ENCODE data around the gene REM2. TPM values are rescaled to one million over a fixed set of nuclear protein-coding genes. Genes with fewer than 3 reads are reported as not detected.
A peak's percentile ranks its signal among the peaks of the same experiment; 100 is the strongest.

REM2 gene
- total RNA-seq, 1 experiment from 2014 or later: 0.26 TPM

GRCh38 chr14:22888662-22889061 lies 5.6 kb downstream of the REM2 start:
- intact Hi-C loops (cut with micrococcal nuclease): no loop called here
- no TSS peak for BruUV-seq (replicated peaks)
- no peaks in the 10 kb centered on the region for H3K9me3 Mint-ChIP-seq (ENCODE audit: unreplicated experiment)

GRCh38 chr14:22890416-22890815 lies 7.4 kb downstream of the REM2 start:
- H3K36me3 Mint-ChIP-seq (ENCODE audit: insufficient read depth, unreplicated experiment): peaks cover 6% of the 10 kb centered on the region
- no peaks in the 10 kb centered on the region for H3K9me3 Mint-ChIP-seq (ENCODE audit: unreplicated experiment)
- peaks cover 18% of the 10 kb centered on the region for H3K4me1 Mint-ChIP-seq (ENCODE audit: insufficient read depth, unreplicated experiment)
- peak overlapping the region; percentile 29 for H3K27ac Mint-ChIP-seq (ENCODE audit: low read depth, unreplicated experiment)
- DNase-seq (ENCODE audit: unreplicated experiment): no peak
- TF ChIP-seq CTCF (IDR thresholded peaks at IDR 0.05; ENCODE audit: unreplicated experiment): no peak
- ChIA-PET POLR2A (interaction anchor here (0.6 to 10.8 kb wide), 9 partner anchors 9 to 271 kb away, joined by 3 to 116 read pairs (median 5); partner anchors contain the start of genes LRP10, OXA1L and RBM23), CTCF (interaction anchor here (0.6 to 9.9 kb wide), 10 partner anchors 11 to 334 kb away, joined by 4 to 100 read pairs (median 6); partner anchors contain the start of gene LRP10)
- intact Hi-C loops (cut with micrococcal nuclease): no loop called here
- H3K4me3 Mint-ChIP-seq (ENCODE audit: unreplicated experiment): peak overlapping the region; percentile 2
- no TSS peak for BruUV-seq (replicated peaks)
- no peaks in the 10 kb centered on the region for H3K27me3 Mint-ChIP-seq (ENCODE audit: insufficient read depth, unreplicated experiment)

More at GRCh38 chr14:22888662-22889061, 5.6 kb downstream of the REM2 start:
- POLR2A ChIA-PET: interaction anchor here (0.9 to 10.8 kb wide), 7 partner anchors 9 to 51 kb away, joined by 3 to 116 read pairs (median 8); partner anchors contain the start of genes LRP10 and RBM23
- peaks cover 6% of the 10 kb centered on the region for H3K36me3 Mint-ChIP-seq (ENCODE audit: insufficient read depth, unreplicated experiment)
- CTCF ChIA-PET: interaction anchor here (0.6 to 9.9 kb wide), 19 partner anchors 8 to 332 kb away, joined by 3 to 100 read pairs (median 4); partner anchors contain the start of genes HAUS4, LRP10 and PRMT5
- no peaks in the 10 kb centered on the region for H3K27me3 Mint-ChIP-seq (ENCODE audit: insufficient read depth, unreplicated experiment)
- peak overlapping the region; percentile 31 for H3K27ac Mint-ChIP-seq (ENCODE audit: low read depth, unreplicated experiment)
- TF ChIP-seq CTCF (IDR thresholded peaks at IDR 0.05; ENCODE audit: unreplicated experiment): no peak
- H3K4me1 Mint-ChIP-seq (ENCODE audit: insufficient read depth, unreplicated experiment): peaks cover 18% of the 10 kb centered on the region
- no peak for DNase-seq (ENCODE audit: unreplicated experiment)
- H3K4me3 Mint-ChIP-seq (ENCODE audit: unreplicated experiment): no peak overlapping the region

DNA sequence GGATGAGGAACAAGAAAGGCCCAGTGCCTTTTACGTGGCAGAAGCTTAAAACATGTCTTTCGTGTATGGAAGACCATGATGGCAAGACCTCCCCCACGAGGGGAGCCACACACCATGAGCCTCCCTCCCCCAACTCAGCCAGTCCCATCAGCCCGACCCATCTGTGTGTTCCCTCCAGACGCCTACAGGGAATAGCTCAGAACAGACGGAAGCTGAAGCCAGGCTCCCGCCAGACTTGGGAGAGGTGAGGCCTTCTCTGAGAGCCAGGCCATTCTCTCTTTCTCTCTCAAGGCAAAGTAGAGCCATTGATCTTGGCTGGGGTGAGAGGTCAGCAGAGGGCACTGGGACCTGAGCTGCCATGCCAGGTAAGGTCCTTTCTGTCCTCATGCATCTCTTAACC lies 9.5 kb downstream of the REM2 start:
- Mint-ChIP-seq H3K4me3 (ENCODE audit: unreplicated experiment) (no peak overlapping the region), H3K4me1 (ENCODE audit: insufficient read depth, unreplicated experiment) (peaks cover 12% of the 10 kb centered on the region), H3K27ac (ENCODE audit: low read depth, unreplicated experiment) (no peak overlapping the region), H3K27me3 (ENCODE audit: insufficient read depth, unreplicated experiment) (no peaks in the 10 kb centered on the region), H3K36me3 (ENCODE audit: insufficient read depth, unreplicated experiment) (peaks cover 6% of the 10 kb centered on the region), H3K9me3 (ENCODE audit: unreplicated experiment) (no peaks in the 10 kb centered on the region)
- ChIA-PET CTCF (interaction anchor here (0.7 to 9.9 kb wide), 3 partner anchors 9 to 59 kb away, joined by 3 to 100 read pairs (median 86); partner anchors contain the start of gene LRP10), POLR2A (interaction anchor here (2.5 kb wide), 1 partner anchor 10 kb away, joined by 7 read pairs; the partner anchor contains the start of gene REM2)
- intact Hi-C loops (cut with micrococcal nuclease): no loop called here
- DNase-seq (ENCODE audit: unreplicated experiment): no peak
- BruUV-seq (replicated peaks): no TSS peak
- no peak for TF ChIP-seq CTCF (IDR thresholded peaks at IDR 0.05; ENCODE audit: unreplicated experiment)

DNA sequence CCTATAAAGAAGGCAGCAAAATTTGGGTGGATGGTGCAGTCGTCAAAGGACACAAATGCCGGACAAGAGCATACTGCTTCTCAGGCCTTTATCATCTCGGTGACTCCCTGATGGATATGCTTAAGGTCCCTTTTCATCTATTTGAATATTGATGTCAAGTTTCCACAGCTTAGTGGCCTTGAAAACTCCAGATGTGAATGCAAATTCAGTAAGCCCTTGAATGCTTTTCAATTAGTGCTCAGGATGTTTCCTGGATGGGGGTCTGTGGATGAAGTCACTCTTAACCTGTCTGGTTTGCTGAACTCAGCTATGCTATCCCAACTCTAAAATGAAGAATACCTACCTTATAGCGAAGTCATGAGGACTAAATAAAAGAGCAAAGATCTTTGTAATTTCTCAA lies 10.7 kb downstream of the REM2 start:
- intact Hi-C loops (cut with micrococcal nuclease): no loop called here

More for the DNA sequence above, 10.7 kb downstream of the REM2 start:
- no peaks in the 10 kb centered on the region for H3K9me3 Mint-ChIP-seq (ENCODE audit: unreplicated experiment)
- H3K36me3 Mint-ChIP-seq (ENCODE audit: insufficient read depth, unreplicated experiment): peaks cover 8% of the 10 kb centered on the region
- BruUV-seq (replicated peaks): no TSS peak
- CTCF ChIA-PET: interaction anchor here (0.5 to 9.9 kb wide), 3 partner anchors 14 to 181 kb away, joined by 4 to 86 read pairs (median 5); partner anchors contain the start of gene LRP10
- DNase-seq (ENCODE audit: unreplicated experiment): no peak
- no peaks in the 10 kb centered on the region for H3K27me3 Mint-ChIP-seq (ENCODE audit: insufficient read depth, unreplicated experiment)
- H3K4me1 Mint-ChIP-seq (ENCODE audit: insufficient read depth, unreplicated experiment): peaks cover 22% of the 10 kb centered on the region
- POLR2A ChIA-PET: interaction anchor here (0.7 to 4.0 kb wide), 6 partner anchors 8 to 178 kb away, joined by 3 to 13 read pairs (median 6); partner anchors contain the start of genes LRP10 and REM2
- no peak overlapping the region for H3K27ac Mint-ChIP-seq (ENCODE audit: low read depth, unreplicated experiment)
- no peak for TF ChIP-seq CTCF (IDR thresholded peaks at IDR 0.05; ENCODE audit: unreplicated experiment)
- no peak overlapping the region for H3K4me3 Mint-ChIP-seq (ENCODE audit: unreplicated experiment)
